Colon (tissue), 2 donors: Measurements from ENCODE around the gene TPM2.

ENCODE experiments used
- FAIRE-seq: peaks from 2 replicates; lab custom pipeline; 2012; peaks lifted over from hg19 to GRCh38; lab: Jason Lieb, UNC
- donor health status: control.
- donor health status: control.

TPM2 gene

GRCh38 chr9:35717132-35717870 is 27.6 kb upstream of the TPM2 start:
- FAIRE-seq, result no peak

DNA sequence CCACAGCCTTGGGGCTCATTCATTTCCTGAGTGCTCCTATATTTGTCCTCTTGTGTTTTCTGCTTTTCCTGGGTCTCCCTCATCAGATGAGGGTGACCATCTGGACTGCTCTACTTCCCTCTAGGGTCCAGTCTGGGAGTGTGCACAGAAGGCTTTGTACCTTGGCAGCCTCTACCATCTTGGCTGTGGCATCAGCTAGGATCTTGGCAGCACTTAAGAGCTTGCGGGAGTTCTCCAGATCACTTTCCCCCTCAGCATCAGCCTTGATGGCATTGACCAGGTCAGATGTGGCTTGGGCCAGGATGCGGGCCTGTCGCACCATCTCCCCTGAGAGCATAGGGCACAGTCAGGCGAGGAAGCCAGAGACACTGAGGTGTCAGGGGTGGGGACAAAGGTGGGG is 26.5 kb upstream of the TPM2 start:
- FAIRE-seq, result no peak

DNA sequence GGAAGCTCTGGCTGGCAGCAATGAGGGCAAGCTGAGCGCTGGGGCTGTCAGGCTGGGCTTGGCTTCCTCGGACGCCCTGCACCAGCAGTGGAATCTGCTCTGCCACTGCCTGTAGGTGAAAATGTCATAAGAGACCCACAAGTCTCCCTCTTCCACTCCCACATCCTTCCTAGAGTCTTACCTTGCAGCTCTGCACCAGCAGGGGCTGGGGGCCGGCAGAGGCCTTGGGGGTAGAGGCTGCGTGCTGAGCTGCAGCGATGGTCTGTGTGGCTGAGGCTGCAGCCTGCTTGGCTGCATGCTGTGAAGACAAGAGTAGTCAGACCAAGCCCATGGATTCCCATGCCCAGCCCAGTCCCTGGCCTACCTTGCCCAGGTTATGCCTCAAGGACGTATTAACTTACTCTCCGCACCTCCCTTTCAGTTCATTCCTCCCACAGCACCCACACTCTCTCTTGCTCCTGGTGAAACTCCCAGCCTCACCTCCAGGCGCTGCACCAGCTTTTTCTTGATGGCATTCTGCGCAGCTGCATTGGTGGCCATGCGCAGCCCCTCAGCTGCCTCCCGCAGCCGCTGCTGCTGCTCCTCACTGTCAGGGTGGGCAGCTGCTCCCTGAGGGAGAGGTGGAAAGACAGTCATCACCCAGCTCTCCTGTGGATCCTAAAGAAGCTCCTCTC is 25.0 kb upstream of the TPM2 start:
- no peak for FAIRE-seq

GRCh38 chr9:35714123-35714522 is 24.4 kb upstream of the TPM2 start:
- no peak for FAIRE-seq

- no peak for FAIRE-seq
These were observed 23.9 kb upstream of the TPM2 start for GRCh38 chr9:35713578-35713977.

DNA sequence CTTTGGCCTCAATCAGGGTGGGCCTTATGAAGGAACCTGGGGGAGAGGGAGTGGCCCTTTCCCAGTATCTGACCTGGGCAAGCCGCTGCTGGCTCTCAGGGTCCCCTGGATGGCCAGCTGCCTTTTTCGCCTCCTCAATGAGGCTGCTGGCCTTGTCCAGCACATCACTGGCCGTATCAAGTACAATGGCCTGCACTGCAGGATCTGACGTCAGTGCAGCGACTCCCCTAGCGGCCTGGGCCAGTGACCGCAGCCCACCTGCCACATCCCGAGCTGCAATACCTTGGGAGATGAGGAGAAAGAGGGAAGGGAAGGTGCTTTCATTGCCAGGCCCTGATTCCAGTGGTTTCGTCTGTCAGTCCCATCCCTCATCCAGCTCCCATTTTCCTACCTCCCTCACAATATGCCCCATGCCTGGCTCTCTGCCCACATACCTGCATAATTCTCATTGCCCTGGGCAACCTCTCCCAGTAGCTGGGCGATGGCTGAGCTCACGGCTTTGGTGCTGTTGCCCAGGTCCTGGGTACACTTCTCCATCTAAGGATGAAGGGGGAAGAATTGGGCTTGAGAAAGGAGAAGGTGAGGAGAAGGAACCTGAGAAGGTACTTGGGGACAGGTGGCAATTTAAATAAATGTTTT is 23.2 kb upstream of the TPM2 start:
- no peak for FAIRE-seq

DNA sequence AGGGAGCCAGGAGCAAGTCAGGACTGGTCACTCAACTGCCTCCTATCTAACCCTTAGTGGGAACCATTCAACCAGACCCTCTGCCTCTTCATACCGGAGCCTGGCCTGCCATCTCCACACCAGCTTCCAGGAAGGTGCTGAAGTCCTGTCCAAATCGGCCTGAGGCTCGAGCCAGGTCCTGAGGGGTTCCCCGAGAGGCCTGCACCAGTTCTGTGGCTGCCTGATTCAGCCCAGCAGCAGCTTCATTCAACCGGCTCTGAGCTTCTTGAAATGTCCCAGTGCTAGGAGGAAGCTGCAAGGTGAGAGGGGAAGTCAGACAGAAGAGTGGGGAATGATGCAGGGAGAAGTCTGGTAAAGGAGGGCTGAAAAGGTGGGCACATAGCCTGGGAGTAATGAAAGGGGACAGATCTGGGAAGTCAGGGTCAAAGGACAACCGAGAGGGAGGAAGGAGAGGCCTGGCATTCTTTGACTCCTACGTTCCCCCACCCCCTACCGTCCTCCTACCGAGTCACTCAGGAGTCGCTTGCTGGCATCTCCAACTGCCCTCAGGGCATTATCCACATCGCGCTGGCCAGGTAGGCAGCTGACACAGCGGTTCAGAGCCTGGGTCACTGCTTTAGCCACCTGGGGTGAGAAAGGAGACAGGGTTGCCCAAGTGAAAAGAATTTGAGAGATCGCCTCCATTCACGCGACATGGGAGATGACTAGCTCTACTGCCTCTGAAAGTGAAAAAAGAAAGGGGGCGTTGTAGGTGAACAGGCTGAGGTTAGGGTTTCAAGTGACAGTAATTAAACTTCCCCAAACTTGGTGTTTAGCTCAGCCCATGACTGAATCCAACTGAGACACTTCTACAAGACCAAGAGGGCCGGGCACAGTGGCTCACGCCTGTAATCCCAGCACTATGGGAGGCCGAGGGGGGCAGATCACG is 22.0 kb upstream of the TPM2 start:
- FAIRE-seq, result no peak

DNA sequence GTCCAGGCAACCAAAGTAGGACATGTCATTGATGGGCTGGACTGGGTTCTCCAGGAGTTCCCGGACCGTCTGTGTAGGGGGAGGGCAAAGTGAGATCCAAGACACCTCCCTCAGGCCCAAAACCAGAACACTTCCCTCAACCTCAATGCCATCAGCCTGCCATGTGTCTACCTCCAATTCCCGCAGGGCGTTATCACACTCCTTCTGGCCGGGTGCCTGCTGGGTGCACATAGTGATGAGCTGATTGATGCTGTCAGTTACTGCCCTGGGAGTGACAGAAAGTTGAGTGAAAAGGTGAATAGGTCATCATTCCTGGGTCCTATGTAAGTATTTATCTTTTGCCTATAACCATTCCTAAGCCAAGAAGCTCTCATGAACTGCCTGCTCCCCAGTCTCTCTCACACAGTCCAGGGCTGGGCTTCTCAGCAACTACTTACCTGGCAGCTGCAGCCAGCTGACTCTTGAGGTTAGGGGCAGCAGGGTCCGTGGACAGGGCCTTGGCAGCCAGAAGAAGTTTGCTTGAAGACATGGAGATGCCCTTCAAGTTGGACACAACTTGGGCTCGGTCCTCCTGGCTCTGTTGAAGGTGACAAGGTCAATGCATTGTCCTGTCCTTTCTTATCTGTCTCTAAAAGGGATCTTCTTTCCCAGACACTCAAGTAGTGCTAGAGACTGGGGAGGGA is 21.2 kb upstream of the TPM2 start:
- FAIRE-seq, result no peak

DNA sequence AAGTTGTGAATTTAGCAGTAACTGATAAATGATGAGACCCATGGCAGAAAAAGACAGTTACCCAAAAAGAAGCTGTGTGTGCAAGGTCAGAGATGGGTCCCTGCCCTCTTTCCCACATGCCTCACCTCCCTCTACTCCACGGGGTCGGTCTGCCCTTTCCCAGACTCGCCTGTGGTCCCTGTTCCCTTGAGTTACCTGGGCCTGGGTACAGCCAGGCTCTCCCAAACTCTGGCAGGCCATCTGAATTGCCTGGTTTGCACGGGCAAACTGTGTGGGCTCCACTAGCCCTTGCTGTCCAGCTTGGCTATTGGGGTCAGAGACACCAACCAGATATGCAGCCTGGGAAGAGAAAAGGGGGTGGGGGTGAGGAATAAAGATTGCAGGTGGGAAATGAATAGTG is 18.4 kb upstream of the TPM2 start:
- FAIRE-seq, result no peak

- no peak for FAIRE-seq
These were observed 17.2 kb upstream of the TPM2 start for GRCh38 chr9:35706951-35707350.

- no peak for FAIRE-seq
These were observed 16.2 kb upstream of the TPM2 start for GRCh38 chr9:35705836-35706430.

GRCh38 chr9:35705372-35705771 is 15.6 kb upstream of the TPM2 start:
- no peak for FAIRE-seq

- FAIRE-seq, result no peak
These were observed 14.4 kb upstream of the TPM2 start for GRCh38 chr9:35703906-35704672.

GRCh38 chr9:35702696-35703095 is 13.0 kb upstream of the TPM2 start:
- no peak for FAIRE-seq

- no peak for FAIRE-seq
These were observed 11.2 kb upstream of the TPM2 start for GRCh38 chr9:35700942-35701341.

DNA sequence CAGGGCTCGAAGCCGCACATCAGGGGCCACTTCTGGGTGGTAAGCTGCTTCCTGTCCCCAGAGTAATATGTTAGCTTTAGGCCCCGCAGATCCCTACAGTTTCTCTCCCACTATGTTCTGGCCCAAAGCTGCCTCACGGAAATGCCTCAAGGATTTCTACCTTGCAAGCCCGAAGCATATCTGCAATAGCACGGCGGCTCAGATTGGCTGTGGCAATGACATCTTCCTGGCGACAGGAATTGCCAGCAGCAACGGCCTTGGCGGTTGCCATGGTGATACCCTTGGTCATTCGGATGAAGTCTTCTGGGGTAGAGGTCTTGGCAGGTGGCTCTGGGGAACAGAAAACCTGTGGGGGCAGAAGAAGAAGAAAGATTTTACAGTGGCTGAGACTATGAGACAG is 10.3 kb upstream of the TPM2 start:
- FAIRE-seq, result no peak

DNA sequence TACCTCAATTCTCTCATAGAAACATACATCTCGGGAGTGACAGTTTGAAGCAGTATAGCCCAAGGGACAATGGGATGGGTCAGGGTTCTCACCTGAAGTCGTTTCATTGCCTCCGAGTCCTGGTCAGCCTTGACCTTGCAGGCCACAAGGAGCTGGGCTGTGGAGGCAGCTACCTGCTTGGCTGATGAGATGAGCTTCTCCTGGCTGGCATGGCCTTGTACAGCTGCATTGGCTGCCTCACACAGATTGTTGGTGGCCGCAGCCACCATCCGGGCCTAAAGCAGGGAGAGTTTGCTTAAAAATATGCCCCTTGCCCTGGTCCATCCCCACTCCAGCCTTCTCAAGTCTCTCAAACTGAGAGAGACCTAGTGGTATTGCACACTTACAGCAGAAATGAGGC is 8.5 kb upstream of the TPM2 start:
- FAIRE-seq, result no peak

GRCh38 chr9:35697486-35697885 is 7.8 kb upstream of the TPM2 start:
- no peak for FAIRE-seq

GRCh38 chr9:35696520-35697215 is 6.9 kb upstream of the TPM2 start:
- FAIRE-seq, result no peak

- FAIRE-seq, result no peak
These were observed 6.2 kb upstream of the TPM2 start for GRCh38 chr9:35695943-35696401.
